Measurements from ENCODE around the gene RHPN2. TPM values are rescaled to one million over a fixed set of nuclear protein-coding genes. Genes with fewer than 3 reads are reported as not detected.
"Not testable (repeated sequence)": the region's sequence is repeated elsewhere in the genome, so short reads cannot be mapped to it uniquely, and the experiment has no call there.

RHPN2 gene
- total RNA-seq, 1 experiment from 2014 or later, result 17.4 TPM

GRCh38 chr19:33066543-33066942 is 1.9 kb upstream of the RHPN2 start:
- DNase-seq (ENCODE audit: low spot score), result no peak

GRCh38 chr19:33064458-33064791 is 263 bp downstream of the RHPN2 start:
- no peak for DNase-seq (ENCODE audit: low spot score)

- DNase-seq (ENCODE audit: low spot score), result no peak
These were observed 783 bp downstream of the RHPN2 start for GRCh38 chr19:33063753-33064457.

GRCh38 chr19:33063356-33063752 is 1.3 kb downstream of the RHPN2 start:
- no peak for DNase-seq (ENCODE audit: low spot score)

- DNase-seq (ENCODE audit: low spot score), result no peak
These were observed 1.8 kb downstream of the RHPN2 start for GRCh38 chr19:33062902-33063301.

GRCh38 chr19:33060586-33060985 is 4.1 kb downstream of the RHPN2 start:
- no peak for DNase-seq (ENCODE audit: low spot score)

- DNase-seq (ENCODE audit: low spot score), result peak; percentile 49
These were observed 9.0 kb downstream of the RHPN2 start for GRCh38 chr19:33055718-33056117.

GRCh38 chr19:33054623-33055022 is 10.1 kb downstream of the RHPN2 start:
- DNase-seq (ENCODE audit: low spot score), result peak; percentile 84

GRCh38 chr19:33052352-33052972 is 12.2 kb downstream of the RHPN2 start:
- peak; percentile 50 for DNase-seq (ENCODE audit: low spot score)

- no peak for DNase-seq (ENCODE audit: low spot score)
These were observed 14.6 kb downstream of the RHPN2 start for GRCh38 chr19:33050110-33050509.

GRCh38 chr19:33048806-33049676 is 15.6 kb downstream of the RHPN2 start:
- peak; percentile 74 for DNase-seq (ENCODE audit: low spot score)

GRCh38 chr19:33047422-33047821 is 17.3 kb downstream of the RHPN2 start:
- peak; percentile 83 for DNase-seq (ENCODE audit: low spot score)

- not testable (repeated sequence) for DNase-seq (ENCODE audit: low spot score)
These were observed 22.9 kb downstream of the RHPN2 start for GRCh38 chr19:33041828-33042160.

GRCh38 chr19:33040994-33041827 is 23.5 kb downstream of the RHPN2 start:
- no peak for DNase-seq (ENCODE audit: low spot score)

GRCh38 chr19:33039815-33040214 is 24.9 kb downstream of the RHPN2 start:
- no peak for DNase-seq (ENCODE audit: low spot score)

- no peak for DNase-seq (ENCODE audit: low spot score)
These were observed 25.5 kb downstream of the RHPN2 start for GRCh38 chr19:33039108-33039599.

- not testable (repeated sequence) for DNase-seq (ENCODE audit: low spot score)
These were observed 27.3 kb downstream of the RHPN2 start for GRCh38 chr19:33037168-33038025.

GRCh38 chr19:33036370-33037167 is 28.1 kb downstream of the RHPN2 start:
- not testable (repeated sequence) for DNase-seq (ENCODE audit: low spot score)

- no peak for DNase-seq (ENCODE audit: low spot score)
These were observed 29.2 kb downstream of the RHPN2 start for GRCh38 chr19:33035461-33035860.

- no peak for DNase-seq (ENCODE audit: low spot score)
These were observed 32.4 kb downstream of the RHPN2 start for GRCh38 chr19:33032218-33032781.

All from A172 (cell line).